A673 (cell line): Measurements from ENCODE around the gene MTARC1. TPM values are rescaled to one million over a fixed set of nuclear protein-coding genes. Genes with fewer than 3 reads are reported as not detected.

Experiments used
- BruUV-seq: library from RNA; stranded (reverse); fragments of 400-500 nt; replicated peaks from 2 replicates; lab custom pipeline; 2021; lab: Mats Ljungman, UMichigan
- CTCF ChIA-PET: fragments of 300-600 bp; sonication (Branson Sonifier 250); formaldehyde crosslinking; loops from one replicate; lab custom pipeline; 2022; ENCODE audit warnings: antibody characterized with exemption; lab: Charles Lee
- POLR2A ChIA-PET: fragments of 300-600 bp; sonication (Branson Sonifier 250); formaldehyde crosslinking; loops from one replicate; lab custom pipeline; 2022; ENCODE audit warnings: antibody characterized with exemption; ENCODE audit not compliant: low non-redundant PET; lab: Charles Lee
- DNase-seq: peaks from one replicate; pipeline ENCODE4 v3.0.0-alpha.2; 2015; ENCODE audit warnings: low spot score
- H3K27ac ChIP-seq: fragments of 200-600 bp; sonication (generic); 2 replicates; pipeline ENCODE4 v1.5.1; 2016; ENCODE audit warnings: mixed run types, low read depth, mild to moderate bottlenecking, mixed read lengths, antibody characterized with exemption, low read length; ENCODE audit not compliant: poor library complexity, severe bottlenecking
- H3K27me3 ChIP-seq: fragments of 200-600 bp; sonication (generic); replicated peaks from 2 replicates; pipeline ENCODE4 v1.6.1; 2017; ENCODE audit warnings: mixed run types, low read depth, mild to moderate bottlenecking, mixed read lengths, antibody characterized with exemption, low read length; ENCODE audit not compliant: insufficient read depth, poor library complexity
- H3K36me3 ChIP-seq: fragments of 200-600 bp; sonication (generic); 2 replicates; pipeline ENCODE4 v1.6.1; 2016; ENCODE audit warnings: mixed run types, mild to moderate bottlenecking, mixed read lengths, antibody characterized with exemption, low read length; ENCODE audit not compliant: insufficient read depth, poor library complexity, severe bottlenecking
- H3K4me1 ChIP-seq: fragments of 200-600 bp; sonication (generic); 2 replicates; pipeline ENCODE4 v1.6.1; 2017; ENCODE audit warnings: mixed run types, mild to moderate bottlenecking, mixed read lengths, antibody characterized with exemption, low read length; ENCODE audit not compliant: insufficient read depth, poor library complexity, severe bottlenecking
- H3K4me3 ChIP-seq: fragments of 200-600 bp; sonication (generic); 2 replicates; pipeline ENCODE4 v1.5.1; 2016; ENCODE audit warnings: low read depth, mixed run types, mild to moderate bottlenecking, mixed read lengths, low read length; ENCODE audit not compliant: poor library complexity, severe bottlenecking
- H3K9me3 ChIP-seq: fragments of 200-600 bp; sonication (generic); 2 replicates; pipeline ENCODE4 v1.6.1; 2016; ENCODE audit warnings: mixed run types, low read depth, mild to moderate bottlenecking, mixed read lengths, antibody characterized with exemption, low read length; ENCODE audit not compliant: poor library complexity, severe bottlenecking
- EZH2 ChIP-seq: fragments of 200-600 bp; sonication (generic); IDR thresholded peaks from 2 replicates; pipeline ENCODE4 v1.6.1; 2017; ENCODE audit warnings: borderline replicate concordance, low read depth, mild to moderate bottlenecking, mixed read lengths, antibody characterized with exemption, low read length; ENCODE audit not compliant: poor library complexity, severe bottlenecking
- intact Hi-C: fragments of 100-400 bp; cut with micrococcal nuclease; formaldehyde crosslinking; loops from one replicate; pipeline ENCODE4 v1.10.0; 2022; ENCODE audit not compliant: unreplicated experiment
- total RNA-seq: library from RNA; stranded (reverse); gene quantifications from 2 replicates; pipeline ENCODE4 v1.2.3, GENCODE V29; 2021
- TF ChIP-seq, protein P1 (sequence below): fragments of 300-800, 200-600 bp; sonication (generic); conservative IDR thresholded peaks from 2 replicates; pipeline ENCODE4 v1.5.1; 2017; ENCODE audit warnings: low read depth, mild to moderate bottlenecking, antibody characterized with exemption, low read length, moderate library complexity, mixed read lengths

MTARC1 gene
- total RNA-seq, 1 experiment from 2014 or later, result 0.43 TPM

DNA sequence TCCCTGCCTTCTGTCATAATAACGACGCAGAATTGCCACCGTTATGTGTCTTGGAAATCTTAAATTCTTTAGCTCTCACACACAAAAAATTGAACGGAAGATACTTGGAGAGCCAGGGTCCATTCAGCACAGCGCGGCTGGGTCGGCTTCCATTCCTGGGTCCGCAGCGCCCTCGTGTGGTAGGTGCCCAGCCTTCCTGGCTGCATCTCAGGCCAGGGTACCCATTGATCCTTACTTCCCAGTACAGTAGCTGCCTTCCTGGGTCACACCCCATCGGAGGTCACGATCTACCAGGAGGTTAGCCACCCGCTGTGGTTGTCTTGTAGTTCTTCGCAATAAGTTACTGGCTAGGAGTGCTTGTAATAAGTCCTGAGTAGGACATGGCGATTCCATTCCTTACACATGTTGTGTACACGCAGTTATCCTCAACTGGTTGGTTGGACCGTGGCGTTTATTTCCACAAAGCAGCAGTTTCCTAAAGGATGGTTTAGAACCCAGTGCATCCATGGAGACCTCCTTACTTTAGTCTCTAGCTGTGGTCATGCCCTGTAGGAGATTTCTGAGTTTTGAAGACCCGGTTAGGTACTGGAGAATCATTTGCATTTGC lies 9.9 kb upstream of the MTARC1 start:
- Histone ChIP-seq H3K27ac (no peak overlapping the region), H3K36me3 (no peaks in the 10 kb centered on the region), H3K27me3 (no peaks in the 10 kb centered on the region), H3K4me1 (no peaks in the 10 kb centered on the region), H3K9me3 (no peaks in the 10 kb centered on the region), H3K4me3 (no peak overlapping the region)
- intact Hi-C loops, result loop anchor here (1.0 to 10.0 kb wide), 7 partner anchors 96 to 940 kb away; no protein-coding TSS in a partner anchor
- CTCF ChIA-PET, result interaction anchor here (0.7 to 1.0 kb wide), 3 partner anchors 496 to 663 kb away, joined by 3 to 5 read pairs (median 4); no protein-coding TSS in a partner anchor
- TF ChIP-seq, protein P1, sequence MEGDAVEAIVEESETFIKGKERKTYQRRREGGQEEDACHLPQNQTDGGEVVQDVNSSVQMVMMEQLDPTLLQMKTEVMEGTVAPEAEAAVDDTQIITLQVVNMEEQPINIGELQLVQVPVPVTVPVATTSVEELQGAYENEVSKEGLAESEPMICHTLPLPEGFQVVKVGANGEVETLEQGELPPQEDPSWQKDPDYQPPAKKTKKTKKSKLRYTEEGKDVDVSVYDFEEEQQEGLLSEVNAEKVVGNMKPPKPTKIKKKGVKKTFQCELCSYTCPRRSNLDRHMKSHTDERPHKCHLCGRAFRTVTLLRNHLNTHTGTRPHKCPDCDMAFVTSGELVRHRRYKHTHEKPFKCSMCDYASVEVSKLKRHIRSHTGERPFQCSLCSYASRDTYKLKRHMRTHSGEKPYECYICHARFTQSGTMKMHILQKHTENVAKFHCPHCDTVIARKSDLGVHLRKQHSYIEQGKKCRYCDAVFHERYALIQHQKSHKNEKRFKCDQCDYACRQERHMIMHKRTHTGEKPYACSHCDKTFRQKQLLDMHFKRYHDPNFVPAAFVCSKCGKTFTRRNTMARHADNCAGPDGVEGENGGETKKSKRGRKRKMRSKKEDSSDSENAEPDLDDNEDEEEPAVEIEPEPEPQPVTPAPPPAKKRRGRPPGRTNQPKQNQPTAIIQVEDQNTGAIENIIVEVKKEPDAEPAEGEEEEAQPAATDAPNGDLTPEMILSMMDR, result peak; percentile 97
- no peak for TF ChIP-seq EZH2
- peak; percentile 78 for DNase-seq
- POLR2A ChIA-PET, result no interaction called here
- BruUV-seq, result no TSS peak

DNA sequence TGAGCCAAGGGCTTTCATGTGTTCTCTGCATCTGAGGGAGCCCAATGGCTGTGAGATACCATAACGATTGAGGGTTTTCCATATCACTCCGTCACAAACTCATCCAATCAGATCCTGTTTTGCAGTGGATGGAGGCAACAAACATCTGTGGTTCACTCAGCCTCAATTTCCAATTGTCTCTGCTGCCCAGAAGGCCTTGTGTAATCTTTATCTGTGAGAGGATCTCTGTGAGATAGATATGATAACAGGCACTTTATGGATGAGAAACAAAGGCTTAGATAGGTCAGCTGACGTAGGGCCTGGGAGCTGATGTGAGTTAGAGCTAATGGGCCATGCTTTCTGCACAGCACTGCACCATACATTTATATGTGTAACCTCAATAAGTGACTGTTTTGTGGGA lies 3.3 kb upstream of the MTARC1 start:
- POLR2A ChIA-PET, result no interaction called here
- Histone ChIP-seq H3K9me3 (no peaks in the 10 kb centered on the region), H3K36me3 (no peaks in the 10 kb centered on the region), H3K4me3 (no peak overlapping the region), H3K27ac (no peak overlapping the region), H3K27me3 (peaks cover 23% of the 10 kb centered on the region), H3K4me1 (peaks cover 4% of the 10 kb centered on the region)
- DNase-seq, result no peak
- intact Hi-C loops, result no loop called here
- no peak for TF ChIP-seq EZH2
- TF ChIP-seq, protein P1, result no peak
- CTCF ChIA-PET, result no interaction called here
- no TSS peak for BruUV-seq

DNA sequence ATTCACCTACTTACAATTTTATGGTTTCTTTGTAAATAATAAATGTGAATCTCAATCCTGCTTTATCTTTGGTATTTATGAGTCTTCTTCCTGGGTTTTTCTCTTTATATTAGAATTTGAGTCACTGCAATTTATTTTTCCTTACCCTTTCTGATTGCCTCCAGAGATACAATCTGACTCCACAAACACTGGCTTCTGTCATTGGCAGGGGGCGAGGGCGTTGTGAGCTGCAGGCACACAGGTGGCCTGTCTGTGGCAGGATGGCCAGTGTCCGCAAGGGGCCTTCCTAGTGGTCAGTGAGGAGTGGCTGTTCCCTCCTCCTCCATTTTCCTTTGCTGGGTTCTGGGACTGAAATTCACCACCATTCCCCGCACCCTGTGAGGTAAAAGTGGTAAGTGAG lies 2.0 kb upstream of the MTARC1 start:
- CTCF ChIA-PET, result no interaction called here
- Histone ChIP-seq H3K4me1 (peaks cover 4% of the 10 kb centered on the region), H3K36me3 (no peaks in the 10 kb centered on the region), H3K4me3 (no peak overlapping the region), H3K27me3 (peaks cover 23% of the 10 kb centered on the region), H3K9me3 (no peaks in the 10 kb centered on the region), H3K27ac (no peak overlapping the region)
- DNase-seq, result no peak
- BruUV-seq, result no TSS peak
- POLR2A ChIA-PET, result no interaction called here
- intact Hi-C loops, result no loop called here
- TF ChIP-seq, protein P1, result no peak
- TF ChIP-seq EZH2, result no peak
